RPMI7951 (cell line): ENCODE measurements around the gene SMARCA2. TPM values are rescaled to one million over a fixed set of nuclear protein-coding genes. Genes with fewer than 3 reads are reported as not detected.

ENCODE experiments used
- DNase-seq: peaks from one replicate; pipeline ENCODE4 v3.0.0-alpha.2; 2012; ENCODE audit warnings: low read depth
- total RNA-seq: library from RNA; depleted of rRNA; stranded (reverse); fragments of >200 nt; shearing (Covaris generic); gene quantifications from 2 replicates; pipeline ENCODE4 v1.2.3, GENCODE V29; 2014

Gene SMARCA2
- total RNA-seq, 1 experiment from 2014 or later = 64.2 TPM

GRCh38 chr9:2170722-2171121, 155.6 kb downstream of the SMARCA2 start:
- no peak for DNase-seq

DNA sequence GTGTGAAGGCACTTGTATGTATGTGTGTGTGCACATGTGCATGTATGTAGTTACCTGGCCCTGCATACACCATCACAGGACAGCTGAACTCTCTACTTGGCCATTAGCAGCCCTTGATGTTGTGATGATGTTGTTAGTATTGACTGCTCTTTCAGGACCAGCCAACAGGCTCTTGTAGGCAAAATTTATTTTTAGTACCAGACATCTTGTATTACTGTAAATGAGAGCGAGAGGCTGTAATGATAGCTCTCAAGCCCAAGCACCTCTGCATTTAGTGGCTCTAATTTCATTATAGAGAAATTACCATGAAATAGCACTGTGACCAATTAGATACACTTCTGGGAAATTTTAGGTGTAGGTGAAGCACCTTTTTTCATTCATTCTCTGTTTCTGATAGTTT, 158.0 kb downstream of the SMARCA2 start:
- no peak for DNase-seq

GRCh38 chr9:2173861-2174260, 158.7 kb downstream of the SMARCA2 start:
- DNase-seq = no peak

DNA sequence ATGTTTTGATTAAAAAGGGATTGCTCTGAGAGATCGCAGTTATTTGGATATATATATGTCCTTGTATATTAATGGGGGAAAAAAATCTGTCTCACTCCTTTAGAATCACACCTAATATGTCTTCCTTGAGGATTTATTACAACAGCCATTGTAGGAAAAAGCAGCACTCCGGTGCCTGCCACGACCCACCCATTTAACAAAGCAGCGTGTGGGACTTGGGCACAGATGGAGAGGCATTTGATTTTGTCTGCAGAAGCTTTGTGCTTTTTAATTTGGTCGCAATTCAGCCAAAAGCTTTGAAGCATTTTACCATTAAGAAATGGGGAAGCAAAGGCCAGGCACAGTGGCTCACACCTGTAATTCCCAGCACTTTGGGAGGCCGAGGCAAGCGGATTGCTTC, 159.2 kb downstream of the SMARCA2 start:
- DNase-seq = no peak

GRCh38 chr9:2174911-2175310, 159.8 kb downstream of the SMARCA2 start:
- no peak for DNase-seq

GRCh38 chr9:2177121-2177520, 162.0 kb downstream of the SMARCA2 start:
- DNase-seq = no peak

- DNase-seq = no peak
Observed at GRCh38 chr9:2178034-2178734, 163.0 kb downstream of the SMARCA2 start.

- DNase-seq = no peak
Observed at GRCh38 chr9:2179567-2179966, 164.4 kb downstream of the SMARCA2 start.

DNA sequence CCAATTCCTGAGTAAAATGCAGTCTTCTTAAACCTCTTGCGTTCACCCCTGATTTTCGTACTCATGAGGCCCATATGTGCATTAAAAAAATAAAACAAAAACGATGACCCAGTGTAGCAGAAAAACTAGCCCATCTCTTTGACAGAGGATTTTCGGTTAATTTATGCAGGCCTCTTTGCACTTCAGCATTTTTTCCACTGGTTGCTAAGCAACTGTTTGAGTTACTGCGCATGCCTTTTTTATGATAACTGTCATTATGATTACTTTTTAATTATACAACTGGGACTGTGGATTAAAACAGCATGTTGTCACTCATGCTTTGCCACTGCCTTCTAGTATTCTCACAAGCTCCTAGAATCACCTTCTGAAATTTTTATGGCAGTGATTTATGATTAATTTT, 165.0 kb downstream of the SMARCA2 start:
- no peak for DNase-seq

GRCh38 chr9:2180704-2181103, 165.6 kb downstream of the SMARCA2 start:
- no peak for DNase-seq

GRCh38 chr9:2181792-2182191, 166.6 kb downstream of the SMARCA2 start:
- DNase-seq = peak; percentile 15

GRCh38 chr9:2190939-2191608, 175.9 kb downstream of the SMARCA2 start:
- no peak for DNase-seq

GRCh38 chr9:2191609-2191972, 176.4 kb downstream of the SMARCA2 start:
- no peak for DNase-seq

GRCh38 chr9:2192356-2192979, 177.3 kb downstream of the SMARCA2 start:
- DNase-seq = no peak

DNA sequence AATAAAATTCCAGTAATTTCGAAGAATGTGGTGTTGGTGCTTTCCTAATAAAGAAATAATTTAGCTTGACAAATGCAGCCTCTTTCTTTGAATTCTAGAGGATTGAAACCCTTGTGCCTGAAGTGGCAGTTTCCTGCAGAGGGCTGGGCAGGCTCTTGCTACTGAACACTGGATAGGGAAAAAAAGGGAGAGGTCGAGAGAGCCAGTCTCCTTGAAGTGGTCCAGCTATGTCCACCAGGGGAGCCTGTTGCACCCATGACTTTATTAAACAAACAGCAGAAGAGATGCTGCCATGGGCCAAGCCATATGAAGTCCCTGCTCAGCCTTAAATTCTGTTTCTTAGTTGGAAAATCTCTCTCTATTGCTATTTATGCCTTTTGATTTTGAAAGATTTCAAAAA, 178.4 kb downstream of the SMARCA2 start:
- DNase-seq = no peak

DNA sequence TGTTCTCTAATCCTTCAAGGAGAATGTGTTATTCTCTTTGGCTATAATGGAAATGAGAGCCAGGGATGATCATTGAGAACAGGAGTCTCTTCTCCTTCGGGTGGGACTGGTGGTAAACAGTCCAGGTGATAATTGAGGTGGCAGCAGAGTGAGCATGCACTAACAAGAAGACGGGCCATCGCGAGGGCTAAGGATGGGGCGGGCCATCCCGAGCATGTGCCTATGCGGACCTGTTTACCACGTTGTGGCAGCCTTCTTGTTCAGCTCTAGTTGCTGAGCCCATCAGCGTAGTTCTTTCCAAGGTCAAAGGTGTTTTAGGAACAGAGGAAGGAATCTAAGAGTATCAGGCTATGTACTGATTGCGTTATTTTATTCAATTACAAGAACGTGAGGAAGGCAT, 180.1 kb downstream of the SMARCA2 start:
- no peak for DNase-seq

DNA sequence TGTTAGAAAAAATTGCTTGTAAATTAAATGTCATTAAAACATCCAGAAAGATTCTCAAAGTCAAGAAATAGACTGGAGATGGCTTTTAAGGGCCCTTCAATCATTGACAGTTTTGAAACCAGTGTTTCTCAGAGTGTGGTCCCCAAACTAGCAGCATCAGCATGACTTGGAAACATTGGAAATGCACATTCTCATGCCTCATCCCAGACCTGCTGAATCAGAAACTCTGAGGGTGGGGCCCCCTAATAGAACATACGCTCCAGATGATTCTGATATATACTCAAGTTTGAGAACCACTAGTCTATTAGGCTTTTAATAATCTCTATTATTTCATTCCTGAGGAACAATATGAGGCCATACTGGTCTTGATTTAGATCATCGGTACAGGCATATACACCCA, 181.6 kb downstream of the SMARCA2 start:
- no peak for DNase-seq

DNA sequence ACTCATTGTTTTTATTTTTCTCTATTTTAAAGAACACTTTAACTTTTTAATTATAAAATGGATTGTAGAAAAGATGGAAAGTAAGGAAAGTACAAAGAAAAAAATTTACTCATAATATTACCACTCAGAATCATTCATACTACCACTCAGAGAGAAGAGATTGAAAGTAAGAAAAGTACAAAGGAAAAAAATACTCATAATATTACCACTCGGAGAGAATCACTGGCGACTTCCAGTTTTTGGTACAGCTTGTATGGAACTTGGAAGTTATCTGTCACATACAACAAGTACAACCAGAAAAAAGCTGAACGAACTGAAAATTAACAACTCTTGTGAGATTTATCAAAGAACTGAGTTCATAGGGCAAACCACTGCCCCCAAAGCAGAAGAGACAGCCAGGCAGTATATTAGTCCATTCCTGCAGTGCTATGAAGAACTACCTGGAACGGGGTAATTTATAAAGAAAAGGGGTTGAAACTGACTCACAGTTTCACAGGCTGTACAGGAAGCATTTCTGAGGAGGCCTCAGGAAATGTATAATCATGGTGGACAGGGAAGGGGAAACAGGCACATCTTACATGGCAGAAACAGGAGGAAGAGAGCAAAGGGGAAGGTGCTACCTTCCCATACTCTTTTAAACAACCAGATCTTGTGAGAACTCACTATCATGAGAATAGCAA, 183.9 kb downstream of the SMARCA2 start:
- no peak for DNase-seq

DNA sequence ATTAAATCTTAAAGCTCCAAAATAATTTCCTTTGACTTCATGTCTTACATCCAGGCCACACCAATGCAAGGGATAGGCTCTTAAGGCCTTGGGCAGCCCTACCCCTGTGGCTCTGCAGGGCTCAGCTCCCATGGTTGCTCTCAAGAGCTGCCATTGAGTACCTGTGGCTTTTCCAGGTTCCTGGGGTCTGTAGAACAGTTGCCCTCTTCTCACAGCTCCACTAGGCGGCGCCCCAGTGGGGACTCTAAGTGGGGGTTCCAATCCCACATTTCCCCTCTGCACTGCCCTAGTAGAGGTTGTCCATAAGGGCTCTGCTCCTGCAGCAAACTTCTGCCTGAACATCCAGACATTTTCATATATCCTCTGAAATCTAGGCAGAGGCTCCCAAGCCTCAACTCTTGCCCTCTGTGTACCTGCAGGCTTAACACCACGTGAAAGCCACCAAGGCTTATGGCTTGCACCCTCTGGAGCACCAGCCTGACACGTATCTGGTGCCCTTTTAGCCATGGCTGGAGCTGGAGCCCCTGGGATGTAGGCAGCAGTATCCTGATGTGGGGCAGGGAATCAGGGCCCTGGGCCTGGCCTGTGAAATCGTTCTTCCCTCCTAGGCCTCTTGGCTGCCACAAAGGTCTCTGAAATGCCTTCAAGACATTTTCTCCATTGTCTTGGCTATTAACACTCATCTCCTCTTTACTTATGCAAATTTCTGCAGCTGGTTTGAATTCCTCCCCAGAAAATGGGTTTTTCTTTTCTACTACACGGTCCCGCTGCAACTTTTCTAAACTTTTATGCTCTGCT, 185.1 kb downstream of the SMARCA2 start:
- DNase-seq = no peak

GRCh38 chr9:2208465-2208864, 193.3 kb downstream of the SMARCA2 start:
- no peak for DNase-seq

DNA sequence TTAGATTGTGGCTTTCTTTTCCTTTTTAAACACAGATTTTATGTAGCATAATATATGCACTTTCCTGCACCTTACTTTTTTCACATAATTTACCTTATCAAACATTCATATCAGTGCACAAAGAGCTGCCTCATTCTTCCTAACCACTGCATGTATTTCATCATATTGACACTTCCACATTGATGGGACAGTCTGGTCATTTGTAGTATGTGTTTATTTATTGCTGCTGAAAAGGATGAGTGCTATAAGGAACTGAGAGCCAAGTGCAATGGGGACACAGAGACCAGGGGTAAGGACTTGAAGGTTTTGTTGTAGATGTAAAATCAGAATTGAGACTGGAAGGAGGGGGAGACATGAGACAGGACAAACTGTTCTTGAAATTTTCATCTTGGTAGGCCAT, 193.8 kb downstream of the SMARCA2 start:
- no peak for DNase-seq

- DNase-seq = no peak
Observed at GRCh38 chr9:2209400-2209799, 194.3 kb downstream of the SMARCA2 start.
